Gastroesophageal sphincter (tissue), 3 donors: ENCODE data around the gene ESPNL.

Experiments used
- EP300 ChIP-seq: sonication (generic); formaldehyde crosslinking; IDR thresholded peaks from one replicate; pipeline ENCODE4 v1.6.1; 2017; ENCODE audit warnings: antibody characterized with exemption, mild to moderate bottlenecking
- POLR2A ChIP-seq, 2 donors: fragments of 450-650 bp; IDR thresholded peaks; one replicate each; pipeline ENCODE4 v1.6.1; 2017; ENCODE audit warnings: antibody characterized with exemption in 2 of 2, mild to moderate bottlenecking in 2 of 2, moderate library complexity in 1 of 2
- TF ChIP-seq, protein P1 (sequence below), 4 experiments: fragments of 200-600 bp in 2 of 4; fragments of 450-650 bp in 2 of 4; sonication (generic) in 1 of 4; IDR thresholded peaks; one replicate each; pipeline ENCODE4 v1.5.1; 2017 to 2019; ENCODE audit warnings: antibody characterized with exemption in 4 of 4, mild to moderate bottlenecking in 2 of 4, moderate library complexity in 2 of 4

- TF ChIP-seq, protein P1, sequence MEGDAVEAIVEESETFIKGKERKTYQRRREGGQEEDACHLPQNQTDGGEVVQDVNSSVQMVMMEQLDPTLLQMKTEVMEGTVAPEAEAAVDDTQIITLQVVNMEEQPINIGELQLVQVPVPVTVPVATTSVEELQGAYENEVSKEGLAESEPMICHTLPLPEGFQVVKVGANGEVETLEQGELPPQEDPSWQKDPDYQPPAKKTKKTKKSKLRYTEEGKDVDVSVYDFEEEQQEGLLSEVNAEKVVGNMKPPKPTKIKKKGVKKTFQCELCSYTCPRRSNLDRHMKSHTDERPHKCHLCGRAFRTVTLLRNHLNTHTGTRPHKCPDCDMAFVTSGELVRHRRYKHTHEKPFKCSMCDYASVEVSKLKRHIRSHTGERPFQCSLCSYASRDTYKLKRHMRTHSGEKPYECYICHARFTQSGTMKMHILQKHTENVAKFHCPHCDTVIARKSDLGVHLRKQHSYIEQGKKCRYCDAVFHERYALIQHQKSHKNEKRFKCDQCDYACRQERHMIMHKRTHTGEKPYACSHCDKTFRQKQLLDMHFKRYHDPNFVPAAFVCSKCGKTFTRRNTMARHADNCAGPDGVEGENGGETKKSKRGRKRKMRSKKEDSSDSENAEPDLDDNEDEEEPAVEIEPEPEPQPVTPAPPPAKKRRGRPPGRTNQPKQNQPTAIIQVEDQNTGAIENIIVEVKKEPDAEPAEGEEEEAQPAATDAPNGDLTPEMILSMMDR (IDR thresholded peaks at IDR 0.05), result no peak
- TF ChIP-seq POLR2A (IDR thresholded peaks at IDR 0.05), result no peak
- no peak for TF ChIP-seq EP300
Observed at GRCh38 chr2:238174701-238175100, 74.6 kb downstream of the ESPNL start.
